ENCODE results near the gene CCDC60.

The CCDC60 gene

GRCh38 chr12:119576915-119577314, 242.4 kb downstream of the CCDC60 start:
- H3K4me3 ChIP-seq (ENCODE audit: low read depth, low read length), result no peak overlapping the region
- no peak for TF ChIP-seq CTCF (IDR thresholded peaks at IDR 0.05; ENCODE audit: low read depth, low read length)

GRCh38 chr12:119578112-119578511, 243.6 kb downstream of the CCDC60 start:
- no peak for TF ChIP-seq CTCF (IDR thresholded peaks at IDR 0.05; ENCODE audit: low read depth, low read length)
- no peak overlapping the region for H3K4me3 ChIP-seq (ENCODE audit: low read depth, low read length)

GRCh38 chr12:119589097-119589496, 254.6 kb downstream of the CCDC60 start:
- TF ChIP-seq CTCF (IDR thresholded peaks at IDR 0.05; ENCODE audit: low read depth, low read length), result no peak
- no peak overlapping the region for H3K4me3 ChIP-seq (ENCODE audit: low read depth, low read length)

GRCh38 chr12:119589634-119590033, 255.1 kb downstream of the CCDC60 start:
- no peak for TF ChIP-seq CTCF (IDR thresholded peaks at IDR 0.05; ENCODE audit: low read depth, low read length)
- no peak overlapping the region for H3K4me3 ChIP-seq (ENCODE audit: low read depth, low read length)
